ENCODE results near the gene CRABP2.

GRCh38 chr1:156697481-156697880 is 7.9 kb downstream of the CRABP2 start:
- TF ChIP-seq POLR2A (IDR thresholded peaks at IDR 0.05; ENCODE audit: insufficient read depth in 1 of 2, low read depth in 2 of 2, low read length in 2 of 2) (no peak), BHLHE40 (IDR thresholded peaks at IDR 0.05; ENCODE audit: low read length) (no peak), EZH2 (conservative IDR thresholded peaks at IDR 0.05; ENCODE audit: low read depth, low read length) (no peak), ZNF318 (CRISPR knock-in tag; IDR thresholded peaks at IDR 0.05) (no peak), NFATC3 (CRISPR knock-in tag; IDR thresholded peaks at IDR 0.05) (no peak), TIGD3 (CRISPR knock-in tag; IDR thresholded peaks at IDR 0.05; ENCODE audit: borderline replicate concordance) (no peak), RFXANK (CRISPR knock-in tag; IDR thresholded peaks at IDR 0.05) (no peak), CBFB (CRISPR knock-in tag; IDR thresholded peaks at IDR 0.05) (no peak)
- TF ChIP-seq, protein P1, sequence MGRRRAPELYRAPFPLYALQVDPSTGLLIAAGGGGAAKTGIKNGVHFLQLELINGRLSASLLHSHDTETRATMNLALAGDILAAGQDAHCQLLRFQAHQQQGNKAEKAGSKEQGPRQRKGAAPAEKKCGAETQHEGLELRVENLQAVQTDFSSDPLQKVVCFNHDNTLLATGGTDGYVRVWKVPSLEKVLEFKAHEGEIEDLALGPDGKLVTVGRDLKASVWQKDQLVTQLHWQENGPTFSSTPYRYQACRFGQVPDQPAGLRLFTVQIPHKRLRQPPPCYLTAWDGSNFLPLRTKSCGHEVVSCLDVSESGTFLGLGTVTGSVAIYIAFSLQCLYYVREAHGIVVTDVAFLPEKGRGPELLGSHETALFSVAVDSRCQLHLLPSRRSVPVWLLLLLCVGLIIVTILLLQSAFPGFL (CRISPR knock-in tag; IDR thresholded peaks at IDR 0.05) = no peak
